ENCODE measurements around the gene NRG3.
"Not testable (repeated sequence)": the region's sequence is repeated elsewhere in the genome, so short reads cannot be mapped to it uniquely, and the experiment has no call there.

The NRG3 gene

DNA sequence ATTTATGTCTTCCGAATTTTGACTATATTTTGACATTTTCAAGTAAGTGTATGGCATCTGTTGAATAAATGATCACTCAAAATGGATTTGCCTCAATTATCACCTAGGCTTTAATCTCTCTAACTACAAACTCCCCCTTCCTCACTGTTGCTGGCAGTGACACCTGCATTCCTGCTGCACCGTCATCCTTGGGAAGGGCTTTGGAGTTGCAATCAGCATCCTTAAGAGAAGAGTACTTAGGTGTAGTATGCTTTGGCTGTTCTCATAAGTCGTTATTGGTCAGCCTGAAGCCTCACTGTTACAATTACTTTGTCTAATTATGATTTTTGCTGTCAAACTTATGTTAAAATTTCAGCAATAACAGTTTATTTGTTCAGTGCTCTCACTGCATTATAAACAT lies 415.0 kb downstream of the NRG3 start:
- no peak for FAIRE-seq
- DNase-seq (ENCODE audit: insufficient read length, low spot score), result no peak
- TF ChIP-seq POLR2A (IDR thresholded peaks at IDR 0.05; ENCODE audit: low read depth, low read length), result no peak

DNA sequence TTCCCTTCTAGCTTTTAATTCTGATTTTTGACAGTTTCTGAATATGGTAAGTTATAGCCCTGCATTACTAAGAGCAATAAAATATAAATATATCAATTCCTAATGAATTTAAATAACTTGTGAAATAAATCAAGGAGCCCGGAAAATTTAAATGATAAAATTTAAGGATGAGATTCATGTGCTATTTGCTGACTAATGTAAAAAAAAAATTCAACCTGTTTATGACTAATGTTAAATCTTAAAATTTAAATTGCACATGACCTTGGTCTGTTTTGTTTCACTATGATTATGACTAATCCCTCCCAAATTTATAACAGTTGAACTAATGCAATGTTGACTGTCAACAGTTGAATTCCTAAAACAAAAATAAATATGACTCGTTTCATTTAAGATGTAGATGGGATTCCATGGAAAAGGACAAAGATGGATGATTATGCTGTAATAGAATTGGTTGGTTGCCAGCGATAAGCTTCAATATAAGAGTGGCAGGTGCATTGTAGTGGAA lies 419.9 kb downstream of the NRG3 start:
- no peak for FAIRE-seq
- no peak for TF ChIP-seq POLR2A (IDR thresholded peaks at IDR 0.05; ENCODE audit: low read depth, low read length)
- no peak for DNase-seq (ENCODE audit: insufficient read length, low spot score)

GRCh38 chr10:82308641-82309040 lies 433.6 kb downstream of the NRG3 start:
- no peak for DNase-seq (ENCODE audit: insufficient read length, low spot score)
- TF ChIP-seq POLR2A (IDR thresholded peaks at IDR 0.05; ENCODE audit: low read depth, low read length), result no peak
- FAIRE-seq, result no peak

DNA sequence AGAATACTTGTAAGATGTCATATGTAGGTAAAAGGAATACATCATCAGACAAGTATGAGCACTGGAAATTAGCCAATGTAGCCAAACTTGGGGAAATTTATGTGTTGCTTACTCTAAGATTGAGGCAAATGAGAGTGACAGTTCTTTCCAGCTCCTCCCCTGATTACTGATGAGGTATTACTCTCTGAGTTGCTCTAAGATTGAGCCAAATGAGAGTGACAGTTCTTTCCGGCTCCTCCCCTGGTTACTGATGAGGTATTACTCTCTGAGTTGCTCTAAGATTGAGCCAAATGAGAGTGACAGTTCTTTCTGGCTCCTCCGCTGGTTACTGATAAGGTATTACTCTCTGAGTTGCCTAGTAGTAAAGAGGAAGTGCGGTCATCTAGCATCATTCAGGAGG lies 435.8 kb downstream of the NRG3 start:
- FAIRE-seq (no peak), DNase-seq (ENCODE audit: insufficient read length, low spot score) (no peak)
- no peak for TF ChIP-seq POLR2A (IDR thresholded peaks at IDR 0.05; ENCODE audit: low read depth, low read length)

DNA sequence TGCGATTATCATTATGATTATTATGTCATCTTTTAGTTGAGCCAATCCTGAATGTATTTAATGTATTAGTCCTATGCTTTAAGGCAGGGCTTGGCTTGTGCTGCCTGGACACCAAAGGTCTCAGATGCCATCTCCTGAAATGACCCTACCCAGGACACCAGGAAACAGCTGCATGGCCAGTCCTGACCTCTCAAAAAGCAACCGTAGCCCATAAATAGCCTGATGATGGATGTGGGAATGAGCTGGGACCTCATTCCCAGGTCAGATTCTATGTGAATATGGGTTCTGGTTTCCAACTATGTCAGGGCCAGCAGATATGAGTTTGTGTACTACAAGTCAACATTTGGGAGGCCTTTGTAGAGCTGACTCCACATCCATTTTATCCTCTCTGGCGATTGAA lies 438.4 kb downstream of the NRG3 start:
- DNase-seq (ENCODE audit: insufficient read length, low spot score) (no peak), FAIRE-seq (no peak)
- no peak for TF ChIP-seq POLR2A (IDR thresholded peaks at IDR 0.05; ENCODE audit: low read depth, low read length)

DNA sequence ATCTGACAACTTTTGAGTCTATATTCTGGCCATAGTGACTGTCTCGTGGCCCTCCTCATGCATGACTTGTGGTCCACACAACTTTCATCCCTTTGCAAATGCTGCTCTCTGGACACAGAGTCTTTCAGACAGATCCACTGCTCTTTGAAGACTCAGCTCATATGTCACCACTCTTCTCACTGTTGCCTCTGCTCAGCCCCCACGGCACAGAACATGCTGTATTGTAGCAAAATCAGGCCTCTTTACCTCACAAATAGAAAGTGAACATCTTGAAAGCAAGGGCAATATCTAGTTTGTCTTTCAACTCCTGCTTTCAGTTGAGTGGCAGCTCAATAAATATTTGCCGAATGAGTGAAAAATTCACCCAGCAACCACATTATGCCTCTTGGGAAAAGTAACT lies 443.5 kb downstream of the NRG3 start:
- no peak for TF ChIP-seq POLR2A (IDR thresholded peaks at IDR 0.05; ENCODE audit: low read depth, low read length)
- no peak for FAIRE-seq
- no peak for DNase-seq (ENCODE audit: insufficient read length, low spot score)

DNA sequence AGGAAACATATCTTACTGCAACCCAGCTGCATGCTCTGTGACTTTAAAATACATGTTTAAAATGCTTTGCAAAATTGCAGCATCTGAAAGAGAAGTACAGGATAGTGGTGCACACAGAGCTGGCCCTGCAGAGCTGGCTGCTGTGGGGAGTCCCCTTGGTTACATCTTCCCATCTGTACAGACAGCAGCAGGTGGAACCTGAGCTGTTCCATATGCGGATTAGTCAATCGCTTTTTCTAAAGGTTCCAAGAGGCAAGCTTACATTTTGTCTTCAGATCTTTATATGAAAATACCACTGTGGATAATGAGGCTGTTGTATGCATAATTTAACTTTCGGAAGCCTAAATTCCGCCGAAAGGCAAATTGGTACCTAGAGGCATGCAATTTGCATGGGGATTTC lies 444.1 kb downstream of the NRG3 start:
- TF ChIP-seq POLR2A (IDR thresholded peaks at IDR 0.05; ENCODE audit: low read depth, low read length), result no peak
- DNase-seq (ENCODE audit: insufficient read length, low spot score), result no peak
- FAIRE-seq, result no peak

DNA sequence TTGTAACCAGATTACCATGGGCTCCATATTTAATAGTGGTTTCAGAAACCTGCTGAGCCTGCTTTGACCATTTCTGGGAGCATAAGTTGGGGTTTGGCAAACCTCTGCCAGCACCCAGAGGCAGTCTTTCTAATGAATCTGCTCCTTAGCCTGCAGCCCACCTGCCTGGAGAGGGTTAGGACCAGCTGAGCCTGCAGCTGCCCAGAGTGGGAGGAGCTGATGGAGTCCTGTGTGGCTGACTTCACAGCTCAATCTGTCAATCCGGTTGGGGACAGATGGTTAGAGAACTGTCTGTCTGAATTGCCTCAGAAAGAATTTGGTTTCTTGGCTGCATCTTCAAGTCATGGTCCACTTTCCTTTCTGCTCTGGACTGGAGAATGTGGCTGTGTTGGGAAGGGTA lies 444.6 kb downstream of the NRG3 start:
- no peak for TF ChIP-seq POLR2A (IDR thresholded peaks at IDR 0.05; ENCODE audit: low read depth, low read length)
- DNase-seq (ENCODE audit: insufficient read length, low spot score), result no peak
- FAIRE-seq, result no peak

DNA sequence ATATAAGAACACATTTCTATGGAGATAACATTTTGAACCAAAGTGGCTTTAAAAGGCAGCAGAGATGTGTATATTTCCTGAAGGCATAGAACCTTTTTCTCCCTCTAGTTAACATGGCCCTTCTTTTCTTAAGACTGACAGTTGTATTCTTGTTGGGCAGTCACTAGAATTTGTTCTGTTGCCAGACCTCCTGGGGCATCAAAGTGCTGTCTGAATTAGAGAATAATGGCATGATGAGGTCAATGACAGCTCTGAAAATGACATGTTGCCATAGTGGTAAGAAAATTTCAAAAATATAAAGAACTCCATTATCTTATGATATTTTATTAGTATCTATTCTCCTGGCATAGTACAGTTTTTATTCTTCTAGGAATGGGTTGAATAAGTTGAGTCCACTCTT lies 446.7 kb downstream of the NRG3 start:
- no peak for DNase-seq (ENCODE audit: insufficient read length, low spot score)
- TF ChIP-seq POLR2A (IDR thresholded peaks at IDR 0.05; ENCODE audit: low read depth, low read length), result no peak
- FAIRE-seq, result no peak

GRCh38 chr10:82331716-82332115 lies 456.7 kb downstream of the NRG3 start:
- FAIRE-seq, result no peak

GRCh38 chr10:82335831-82336230 lies 460.8 kb downstream of the NRG3 start:
- DNase-seq (ENCODE audit: insufficient read length, low spot score) (no peak), FAIRE-seq (no peak)
- no peak for TF ChIP-seq POLR2A (IDR thresholded peaks at IDR 0.05; ENCODE audit: low read depth, low read length)

More at GRCh38 chr10:82331716-82332115, 456.7 kb downstream of the NRG3 start:
- no peak for DNase-seq (ENCODE audit: insufficient read length, low spot score)
- TF ChIP-seq POLR2A (IDR thresholded peaks at IDR 0.05; ENCODE audit: low read depth, low read length), result no peak

DNA sequence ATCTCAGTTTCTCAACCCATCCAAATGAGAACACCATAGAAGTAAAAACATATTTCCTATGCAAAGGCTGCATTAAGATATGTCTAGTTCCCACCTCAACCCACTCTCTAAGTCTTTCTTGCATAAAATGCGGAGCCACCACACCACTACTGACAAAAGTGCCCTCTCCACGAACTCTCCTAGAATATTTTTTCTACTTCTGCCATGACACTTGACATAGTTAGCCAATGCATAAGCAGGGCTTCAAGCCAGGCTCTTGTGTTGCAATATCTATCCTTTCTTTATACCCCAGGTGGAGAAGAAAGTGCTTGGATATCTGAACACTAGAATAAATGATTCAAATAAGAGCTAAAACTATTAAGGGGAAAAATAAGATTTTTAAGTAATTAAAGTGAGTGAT lies 465.2 kb downstream of the NRG3 start:
- no peak for DNase-seq (ENCODE audit: insufficient read length, low spot score)
- TF ChIP-seq POLR2A (IDR thresholded peaks at IDR 0.05; ENCODE audit: low read depth, low read length), result no peak
- no peak for FAIRE-seq

- FAIRE-seq; DNase-seq (ENCODE audit: insufficient read length, low spot score): not testable (repeated sequence)
Observed at GRCh38 chr10:82349590-82349989, 474.6 kb downstream of the NRG3 start.

- no peak for DNase-seq (ENCODE audit: insufficient read length, low spot score)
- no peak for TF ChIP-seq POLR2A (IDR thresholded peaks at IDR 0.05; ENCODE audit: low read depth, low read length)
- no peak for FAIRE-seq
Observed at GRCh38 chr10:82353381-82353780, 478.4 kb downstream of the NRG3 start.

DNA sequence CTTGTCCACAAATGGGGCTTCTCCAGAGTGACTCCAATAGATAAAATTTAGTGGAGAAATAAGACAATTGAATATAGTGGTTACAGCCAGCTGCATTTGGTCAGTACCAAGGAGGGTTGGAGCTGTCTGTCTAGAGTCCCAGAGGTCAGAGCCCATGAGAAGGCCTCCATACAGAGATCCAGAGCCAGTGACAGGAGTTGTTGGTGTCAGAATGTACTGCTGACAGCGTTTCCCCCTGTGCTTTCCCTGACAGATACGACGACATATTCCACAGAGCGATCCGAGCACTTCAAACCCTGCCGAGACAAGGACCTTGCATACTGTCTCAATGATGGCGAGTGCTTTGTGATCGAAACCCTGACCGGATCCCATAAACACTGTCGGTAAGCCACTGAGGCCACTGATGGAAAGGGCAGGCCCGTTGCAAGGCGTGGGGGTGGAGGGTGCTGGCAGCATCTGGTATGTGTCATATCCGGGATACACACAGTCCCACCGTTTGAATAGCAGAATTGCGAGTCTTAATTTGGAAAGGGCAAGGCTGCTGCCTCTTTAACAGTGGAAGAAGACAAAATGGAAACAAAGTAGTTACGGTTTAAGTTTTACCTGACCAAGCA lies 483.6 kb downstream of the NRG3 start:
- DNase-seq (ENCODE audit: insufficient read length, low spot score), result no peak
- FAIRE-seq, result no peak

DNA sequence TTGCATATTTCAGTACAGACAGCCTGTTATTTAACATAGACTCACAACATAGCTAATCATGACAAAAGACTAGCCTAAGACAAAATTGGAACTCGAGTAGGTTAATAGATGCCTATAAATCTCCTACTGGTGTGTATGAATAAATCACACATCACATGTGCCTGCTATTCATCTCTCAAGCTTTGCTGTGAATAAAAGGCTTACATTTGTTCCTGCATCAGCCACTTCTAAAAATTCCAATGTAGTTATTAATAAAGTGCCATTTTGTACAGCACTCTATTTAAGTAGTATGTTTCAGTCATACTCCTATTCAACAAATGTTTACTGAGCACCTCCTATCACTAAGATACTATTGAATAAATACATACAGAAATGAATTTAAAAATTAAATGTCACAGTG lies 486.3 kb downstream of the NRG3 start:
- FAIRE-seq (no peak), DNase-seq (ENCODE audit: insufficient read length, low spot score) (no peak)
- no peak for TF ChIP-seq POLR2A (IDR thresholded peaks at IDR 0.05; ENCODE audit: low read depth, low read length)

More for the DNA sequence above, 483.6 kb downstream of the NRG3 start:
- no peak for TF ChIP-seq POLR2A (IDR thresholded peaks at IDR 0.05; ENCODE audit: low read depth, low read length)
